HL-60 (cell line): ENCODE data around the gene MPP3.

Experiments used
- CTCF ChIP-seq: IDR thresholded peaks from one replicate; pipeline ENCODE4 v1.5.1; 2011; ENCODE audit warnings: low read length, control low read depth, inconsistent platforms; ENCODE audit not compliant: insufficient read depth
- POLR2AphosphoS5 ChIP-seq: IDR thresholded peaks from 2 replicates; pipeline ENCODE4 v1.6.1; 2012; ENCODE audit warnings: low read depth
- REST ChIP-seq: IDR thresholded peaks from 2 replicates; pipeline ENCODE4 v1.6.1; 2012; ENCODE audit warnings: low read depth; ENCODE audit not compliant: insufficient replicate concordance

GRCh38 chr17:43803758-43804157 lies 29.2 kb downstream of the MPP3 start:
- no peak for TF ChIP-seq POLR2AphosphoS5
- no peak for TF ChIP-seq REST
- no peak for TF ChIP-seq CTCF
